HG03520 (cell line): ENCODE data around the gene RUNDC1.

Source experiments
- ATAC-seq: cut with Tn5 transposase; IDR thresholded peaks from one replicate; pipeline ENCODE4 v1.9.1; 2021; ENCODE audit warnings: mild to moderate bottlenecking, moderate library complexity; ENCODE audit not compliant: unreplicated experiment

RUNDC1 gene

GRCh38 chr17:43016216-43016615 is 35.9 kb downstream of the RUNDC1 start:
- no peak for ATAC-seq

- no peak for ATAC-seq
Observed at GRCh38 chr17:43018008-43018853, 37.9 kb downstream of the RUNDC1 start.

DNA sequence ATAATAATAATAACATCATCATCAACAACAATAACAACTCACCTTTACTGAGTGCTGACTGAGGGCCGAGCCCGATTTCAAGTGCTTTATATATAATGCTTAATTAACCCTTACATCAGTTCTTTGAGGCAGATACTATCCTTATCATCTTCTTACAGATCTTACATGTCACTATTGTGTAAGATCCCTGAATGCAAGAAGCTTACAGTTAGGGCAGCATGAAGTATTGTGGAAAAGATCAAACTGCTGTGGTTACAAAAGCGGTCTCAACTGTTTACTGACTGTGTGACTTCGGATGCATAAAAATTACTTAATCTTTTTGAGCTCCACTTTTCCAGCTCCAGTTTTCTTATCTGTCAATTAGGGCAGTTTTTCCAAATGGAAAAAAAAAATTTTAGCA is 38.6 kb downstream of the RUNDC1 start:
- ATAC-seq: no peak

DNA sequence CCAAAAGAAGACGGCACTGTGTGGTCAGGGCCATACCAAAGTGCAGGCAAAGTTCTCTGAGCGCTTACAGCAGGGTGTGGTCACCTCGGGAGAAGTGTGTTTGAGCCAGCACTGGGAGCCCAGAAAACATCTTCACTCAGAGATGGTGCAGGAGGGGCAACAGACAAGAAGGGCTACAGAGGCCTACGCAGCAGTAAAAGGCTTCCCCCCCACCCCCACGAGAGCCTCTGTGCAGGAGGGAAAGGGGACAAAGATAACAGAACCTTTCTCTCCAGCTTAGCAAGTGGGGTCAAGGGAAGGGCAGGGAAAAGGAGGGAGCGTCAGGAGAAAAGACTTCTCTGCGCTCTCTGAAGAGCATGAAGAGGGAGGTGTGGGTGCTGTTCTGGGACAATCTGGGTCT is 39.1 kb downstream of the RUNDC1 start:
- no peak for ATAC-seq

- no peak for ATAC-seq
Observed at GRCh38 chr17:43020030-43020621, 39.8 kb downstream of the RUNDC1 start.

DNA sequence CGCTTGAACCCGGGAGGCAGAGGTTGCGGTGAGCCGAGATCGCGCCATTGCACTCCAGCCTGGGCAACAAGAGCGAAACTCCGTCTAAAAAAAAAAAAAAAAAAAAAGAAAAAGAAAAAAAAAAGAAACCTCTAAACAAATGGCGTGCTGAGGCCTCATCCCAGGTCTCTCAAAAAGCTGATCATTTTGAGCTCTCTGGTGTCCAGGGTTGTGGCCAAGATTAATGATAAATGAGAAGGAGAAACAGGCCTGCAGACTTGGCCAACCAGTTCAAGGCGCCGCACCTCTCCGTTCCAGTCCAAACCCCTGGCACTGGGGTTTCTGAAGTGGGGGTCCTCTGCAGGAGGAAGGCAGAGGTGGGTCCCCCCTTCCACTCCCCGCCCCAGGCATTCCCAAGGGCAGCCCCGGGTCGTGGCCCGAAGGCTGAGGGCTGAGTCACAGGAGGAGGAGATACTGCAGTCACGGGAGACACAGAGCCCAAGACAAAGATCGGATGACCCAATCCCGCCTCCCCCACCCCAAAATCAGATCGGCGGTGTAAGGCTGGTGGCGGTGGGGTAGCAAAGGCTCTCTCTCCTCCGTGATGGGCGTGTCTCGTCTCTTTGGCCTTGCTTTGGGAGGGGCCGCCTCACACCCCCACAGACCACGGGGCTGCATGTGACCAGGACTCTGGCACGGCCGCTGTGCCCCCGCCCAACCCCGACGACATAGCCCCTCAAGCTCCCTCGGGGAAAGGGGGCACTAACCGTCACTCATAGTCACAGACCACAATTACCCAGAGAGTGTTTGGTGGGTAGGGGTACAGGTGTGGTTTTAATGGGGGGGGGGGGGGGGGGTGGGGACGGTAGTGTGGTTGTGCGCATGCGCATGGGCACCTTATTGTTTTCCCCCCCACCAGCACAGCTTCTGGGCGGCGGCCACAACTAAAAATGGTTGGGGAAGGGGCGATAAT is 40.7 kb downstream of the RUNDC1 start:
- no peak for ATAC-seq

DNA sequence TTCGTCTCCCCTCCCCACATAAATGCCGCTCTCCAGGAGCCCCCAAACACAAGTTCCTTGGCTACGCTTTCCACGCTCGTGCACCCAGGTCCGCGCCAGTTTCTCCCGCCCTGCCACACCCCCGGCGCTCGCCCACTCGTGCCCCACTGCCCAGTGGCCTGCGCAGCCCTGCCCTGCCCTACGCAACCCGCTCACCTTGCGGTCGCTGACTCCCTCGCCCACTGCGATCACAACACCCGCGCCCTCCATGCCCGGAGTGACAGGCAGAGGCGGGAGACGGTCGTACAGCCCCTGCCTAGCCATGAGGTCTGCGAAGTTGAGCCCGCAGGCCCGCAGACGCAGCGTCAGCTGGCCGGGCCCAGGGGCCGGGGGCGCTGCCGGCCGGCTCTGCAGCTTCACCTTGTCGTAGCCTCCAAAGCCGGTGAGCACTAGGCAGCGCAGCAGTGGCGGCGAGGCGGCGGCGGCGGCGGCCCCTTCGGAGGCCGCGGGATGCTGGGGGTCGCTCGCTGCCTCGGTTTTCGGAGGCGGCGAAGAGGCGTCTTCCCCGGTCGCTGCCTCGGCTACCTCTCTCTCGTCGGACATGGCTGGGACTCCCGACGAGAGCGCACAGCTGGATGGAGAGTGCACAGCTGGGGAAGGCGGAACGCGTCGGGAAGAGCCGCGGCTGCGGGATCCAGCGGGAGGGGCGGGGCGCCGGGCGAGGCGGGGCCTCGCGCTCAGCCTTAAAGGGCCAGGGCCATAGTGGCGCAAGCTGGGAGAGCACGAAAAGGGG is 41.6 kb downstream of the RUNDC1 start, which contains the start of gene VAT1:
VAT1 (minus strand) TSS at position 645 of the 772 bp plus-strand sequence; CDS start at position 582, 63 bp downstream.
- ATAC-seq: no peak

- ATAC-seq: no peak
Observed at GRCh38 chr17:43024407-43025289, 44.3 kb downstream of the RUNDC1 start, which contains the start of gene RND2. Gene RND2 (plus strand): TSS chr17:43025231. CDS start chr17:43025348, 117 bp downstream.

GRCh38 chr17:43025290-43025657 is 44.9 kb downstream of the RUNDC1 start:
- ATAC-seq: no peak

GRCh38 chr17:43025766-43026537 is 45.6 kb downstream of the RUNDC1 start:
- ATAC-seq: no peak

GRCh38 chr17:43026595-43026994 is 46.2 kb downstream of the RUNDC1 start:
- no peak for ATAC-seq

DNA sequence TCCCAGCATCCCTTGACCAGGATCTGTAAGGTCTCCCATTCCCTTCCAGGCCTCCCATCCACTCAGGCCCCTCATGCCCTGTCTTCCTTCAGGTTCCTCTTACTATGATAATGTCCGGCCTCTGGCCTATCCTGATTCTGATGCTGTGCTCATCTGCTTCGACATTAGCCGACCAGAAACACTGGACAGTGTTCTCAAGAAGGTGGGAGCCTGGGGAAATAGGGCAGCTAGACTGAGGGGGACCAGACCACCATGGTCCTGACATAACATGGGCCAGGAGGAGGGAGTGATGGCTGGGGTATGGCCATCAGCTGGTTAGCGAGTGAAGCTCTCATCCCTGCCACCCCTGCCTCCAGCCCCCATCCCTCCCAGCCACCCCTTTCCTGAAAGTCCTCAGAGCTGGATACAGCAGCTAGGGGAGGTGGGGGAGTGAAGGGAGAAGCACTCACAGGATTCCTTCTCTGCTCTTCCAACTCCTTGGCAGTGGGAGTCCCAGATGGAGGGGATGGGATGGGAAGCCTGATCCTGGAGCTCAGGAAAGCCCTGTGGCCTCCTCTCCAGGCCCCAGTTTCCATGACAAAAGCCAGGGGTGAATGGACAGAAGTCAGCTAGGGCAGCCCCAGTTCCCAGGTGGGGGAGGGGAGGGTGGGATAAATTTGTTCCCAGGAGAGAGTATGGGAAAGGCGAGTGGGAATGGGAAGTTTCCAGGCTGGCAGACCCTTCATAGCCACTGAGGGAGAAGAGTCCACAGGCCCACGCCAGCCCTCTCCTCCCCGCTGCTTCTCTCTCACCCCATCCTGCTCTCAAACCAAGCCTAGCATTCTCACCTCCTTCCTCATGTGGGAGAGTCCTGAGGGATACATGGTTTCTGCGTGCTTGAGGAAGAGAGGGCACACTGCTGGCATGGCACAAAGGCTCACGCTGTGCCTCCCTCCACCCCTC is 47.0 kb downstream of the RUNDC1 start:
- ATAC-seq: no peak

GRCh38 chr17:43028221-43028861 is 48.0 kb downstream of the RUNDC1 start:
- no peak for ATAC-seq

DNA sequence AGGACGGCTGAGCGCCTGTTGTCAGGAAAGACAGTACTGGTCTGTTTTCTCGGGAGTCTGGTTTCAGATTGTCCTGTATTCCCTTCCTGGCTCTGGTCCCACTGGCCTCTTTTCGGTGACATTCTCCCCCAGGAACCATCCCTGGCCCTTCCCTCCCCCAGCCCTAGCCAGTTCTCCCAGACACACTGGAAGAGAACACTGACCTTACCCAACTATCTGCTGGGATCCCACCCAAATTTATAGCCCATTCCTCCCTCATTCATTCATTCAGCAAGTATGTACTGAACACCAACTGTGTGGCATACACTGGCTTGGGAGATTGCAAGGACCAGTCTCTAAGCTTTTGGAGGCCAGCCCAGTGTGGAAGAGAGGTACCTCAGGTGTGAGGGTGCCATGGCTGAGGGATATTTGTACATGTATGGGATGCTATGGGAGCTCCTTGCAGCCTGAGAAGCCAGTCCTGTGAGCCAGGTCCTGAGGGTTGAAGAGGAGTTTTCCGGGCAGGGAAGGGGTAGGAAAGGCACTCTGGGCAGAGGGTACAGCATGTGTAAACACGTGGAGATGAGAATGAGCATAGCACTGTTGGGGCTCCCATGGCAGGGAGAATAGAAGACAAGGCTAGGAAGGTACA is 49.9 kb downstream of the RUNDC1 start:
- ATAC-seq: no peak

- ATAC-seq: no peak
Observed at GRCh38 chr17:43031666-43032065, 51.3 kb downstream of the RUNDC1 start.
